A549 (cell line): ENCODE data around the gene MAPK11. TPM values are rescaled to one million over a fixed set of nuclear protein-coding genes. Genes with fewer than 3 reads are reported as not detected.

Source experiments
- ATAC-seq, 2 experiments: fragments of 200-7000 bp in 1 of 2; fragments of >200 bp in 1 of 2; cut with Nextera tagmentation in 1 of 2; cut with Tn5 transposase in 1 of 2; 3 replicates each; pipeline versions ENCODE4 v1.8.0 to v1.9.1; 2018 to 2020; ENCODE audit warnings: mild to moderate bottlenecking in 1 of 2, moderate library complexity in 1 of 2
- CTCF ChIA-PET: fragments of 300-600 bp; sonication (Branson Sonifier 250); formaldehyde crosslinking; extraction: SDS; loops from one replicate; lab custom pipeline; 2021; ENCODE audit warnings: antibody characterized with exemption, inconsistent platforms; lab: Yijun Ruan, JAX
- POLR2A ChIA-PET: fragments of 350-600 bp; formaldehyde crosslinking; extraction: SDS; loops from one replicate; lab custom pipeline; 2021; ENCODE audit warnings: antibody characterized with exemption, inconsistent platforms; lab: Yijun Ruan, JAX
- DNase-seq, 2 experiments: peaks; one replicate each; pipeline versions ENCODE4 v3.0.0 to v3.0.0-alpha.2; 2011 to 2016; ENCODE audit warnings: low read depth in 1 of 2, low spot score in 1 of 2
- FAIRE-seq: peaks from 2 replicates; lab custom pipeline; 2011; peaks lifted over from hg19 to GRCh38; lab: Jason Lieb, UNC
- H3K27ac ChIP-seq, 2 experiments: fragments of >200 bp; sonication (Bioruptor Twin); formaldehyde crosslinking; 3 replicates each; pipeline ENCODE4 v1.5.1; 2016 to 2017
- H3K4me1 ChIP-seq: fragments of >200 bp; sonication (Bioruptor Twin); formaldehyde crosslinking; 3 replicates; pipeline ENCODE4 v1.6.1; 2016
- H3K4me2 ChIP-seq: fragments of >200 bp; sonication (Bioruptor Twin); formaldehyde crosslinking; 3 replicates; pipeline ENCODE4 v1.6.1; 2016
- H3K4me3 ChIP-seq: fragments of >200 bp; sonication (Bioruptor Twin); formaldehyde crosslinking; 3 replicates; pipeline ENCODE4 v1.5.1; 2016
- H3K9me3 ChIP-seq: fragments of >200 bp; sonication (Bioruptor Twin); formaldehyde crosslinking; 3 replicates; pipeline ENCODE4 v1.6.1; 2016
- ATOH8 ChIP-seq: fragments of 250-450 bp; sonication (Bioruptor Pico); IDR thresholded peaks from 2 replicates; pipeline ENCODE4 v1.5.0; 2020; ENCODE audit warnings: low read depth, mild to moderate bottlenecking, moderate library complexity
- BCL3 ChIP-seq: fragments of >200 bp; sonication (Bioruptor Twin); formaldehyde crosslinking; IDR thresholded peaks from 3 replicates; pipeline ENCODE4 v1.6.1; 2016
- BHLHE40 ChIP-seq: IDR thresholded peaks from 2 replicates; pipeline ENCODE4 v1.6.1; 2012; ENCODE audit warnings: low read depth, low read length, inconsistent platforms
- CHD4 ChIP-seq: fragments of 200-600 bp; sonication (generic); IDR thresholded peaks from 2 replicates; pipeline ENCODE4 v1.6.1; 2016; ENCODE audit warnings: antibody characterized with exemption, mild to moderate bottlenecking, borderline replicate concordance
- FOSB ChIP-seq: fragments of 250-450 bp; sonication (Bioruptor Pico); IDR thresholded peaks from 2 replicates; pipeline ENCODE4 v1.5.0; 2020; ENCODE audit warnings: mild to moderate bottlenecking, moderate library complexity
- FOXS1 ChIP-seq: fragments of 250-450 bp; sonication (Bioruptor Pico); IDR thresholded peaks from 2 replicates; pipeline ENCODE4 v1.5.0; 2020; ENCODE audit warnings: mild to moderate bottlenecking, moderate library complexity
- HDAC2 ChIP-seq: fragments of 200-600 bp; sonication (generic); IDR thresholded peaks from 2 replicates; pipeline ENCODE4 v1.6.1; 2016
- HOXA7 ChIP-seq: fragments of 250-450 bp; sonication (Bioruptor Pico); IDR thresholded peaks from 2 replicates; pipeline ENCODE4 v1.5.0; 2020; ENCODE audit warnings: mild to moderate bottlenecking, moderate library complexity
- HOXB13 ChIP-seq: fragments of 250-450 bp; sonication (Bioruptor Pico); IDR thresholded peaks from 2 replicates; pipeline ENCODE4 v1.5.0; 2020; ENCODE audit warnings: low read depth, mild to moderate bottlenecking, moderate library complexity
- HOXB5 ChIP-seq: fragments of 250-450 bp; sonication (Bioruptor Pico); IDR thresholded peaks from 2 replicates; pipeline ENCODE4 v1.5.0; 2020; ENCODE audit warnings: mild to moderate bottlenecking, moderate library complexity
- JUN ChIP-seq, 2 experiments: fragments of >200 bp; sonication (Bioruptor Twin); formaldehyde crosslinking; IDR thresholded peaks; 2 replicates in 1 of 2; 3 replicates in 1 of 2; pipeline ENCODE4 v1.6.1; 2016 to 2017
- KDM5A ChIP-seq: fragments of 200-600 bp; sonication (generic); IDR thresholded peaks from 2 replicates; pipeline ENCODE4 v1.6.1; 2016; ENCODE audit warnings: antibody characterized with exemption, mild to moderate bottlenecking
- MAX ChIP-seq: IDR thresholded peaks from 2 replicates; pipeline ENCODE4 v1.6.1; 2012
- MAZ ChIP-seq: fragments of 150-350 bp; IDR thresholded peaks from 2 replicates; pipeline ENCODE4 v1.6.1; 2014; ENCODE audit warnings: antibody characterized with exemption, low read depth, low read length, borderline replicate concordance
- MYC ChIP-seq: IDR thresholded peaks from 2 replicates; pipeline ENCODE4 v1.6.1; 2012; ENCODE audit warnings: mild to moderate bottlenecking, inconsistent platforms, low read length, improper control_type of control experiment, borderline replicate concordance
- NR3C1 ChIP-seq: fragments of >200 bp; sonication (Bioruptor Twin); formaldehyde crosslinking; IDR thresholded peaks from 3 replicates; pipeline ENCODE4 v1.6.1; 2017
- PHF8 ChIP-seq: fragments of 200-600 bp; sonication (generic); IDR thresholded peaks from 2 replicates; pipeline ENCODE4 v1.6.1; 2016; ENCODE audit warnings: low read depth, mild to moderate bottlenecking, antibody characterized with exemption, moderate library complexity, borderline replicate concordance
- RAD21 ChIP-seq, 2 experiments: fragments of >200 bp in 1 of 2; sonication (Bioruptor Twin) in 1 of 2; formaldehyde crosslinking in 1 of 2; IDR thresholded peaks in 1 of 2; conservative IDR thresholded peaks in 1 of 2; 2 replicates in 1 of 2; 3 replicates in 1 of 2; pipeline ENCODE4 v1.6.1; 2012 to 2018; ENCODE audit warnings: inconsistent platforms in 1 of 2
- RARB ChIP-seq: fragments of 250-450 bp; sonication (Bioruptor Pico); IDR thresholded peaks from 2 replicates; pipeline ENCODE4 v1.8.0; 2021; ENCODE audit warnings: mild to moderate bottlenecking, moderate library complexity
- RCOR1 ChIP-seq: fragments of 150-350 bp; IDR thresholded peaks from 2 replicates; pipeline ENCODE4 v1.6.1; 2014; ENCODE audit warnings: antibody characterized with exemption, low read length, low read depth
- SMC3 ChIP-seq: fragments of >200 bp; sonication (Bioruptor Twin); formaldehyde crosslinking; IDR thresholded peaks from 3 replicates; pipeline ENCODE4 v1.6.1; 2018; ENCODE audit warnings: inconsistent platforms
- TFCP2L1 ChIP-seq: fragments of 250-450 bp; sonication (Bioruptor Pico); IDR thresholded peaks from 2 replicates; pipeline ENCODE4 v1.5.0; 2021; ENCODE audit warnings: mild to moderate bottlenecking
- TP53 ChIP-seq: fragments of 250-450 bp; sonication (Bioruptor Pico); IDR thresholded peaks from 2 replicates; pipeline ENCODE4 v1.5.0; 2021; ENCODE audit warnings: mild to moderate bottlenecking, moderate library complexity
- ZNF302 ChIP-seq: fragments of 250-450 bp; sonication (Bioruptor Pico); IDR thresholded peaks from 2 replicates; pipeline ENCODE4 v1.9.0; 2021; ENCODE audit warnings: inconsistent platforms, mild to moderate bottlenecking, moderate library complexity
- WGBS: methylation state at CpG from one replicate; pipeline ENCODE4 v1.1.6; 2017; ENCODE audit errors: missing lambda C conversion rate; 5-methylcytosine and 5-hydroxymethylcytosine counted together
- polyA plus RNA-seq, 4 experiments: library from polyadenylated mRNA; depleted of rRNA in 3 of 4; stranded (reverse); fragments of >200 nt; fragmentation: RNase III in 1 of 4; extraction: RNeasy Plus Mini Kit Qiagen cat#74134 plus additional on column Dnase treatment in 1 of 4; gene quantifications; 2 replicates in 3 of 4; 3 replicates in 1 of 4; pipeline ENCODE4 v1.2.3, GENCODE V29; 2011 to 2017
- TF ChIP-seq, protein P1 (sequence below): fragments of 450-650 bp; IDR thresholded peaks from 2 replicates; pipeline ENCODE4 v1.6.1; 2014; ENCODE audit warnings: antibody characterized with exemption

MAPK11 gene
- polyA plus RNA-seq, 2 of the 4 experiments (the other 2 are of a cell fraction), result 1.6 to 5.5 TPM

DNA sequence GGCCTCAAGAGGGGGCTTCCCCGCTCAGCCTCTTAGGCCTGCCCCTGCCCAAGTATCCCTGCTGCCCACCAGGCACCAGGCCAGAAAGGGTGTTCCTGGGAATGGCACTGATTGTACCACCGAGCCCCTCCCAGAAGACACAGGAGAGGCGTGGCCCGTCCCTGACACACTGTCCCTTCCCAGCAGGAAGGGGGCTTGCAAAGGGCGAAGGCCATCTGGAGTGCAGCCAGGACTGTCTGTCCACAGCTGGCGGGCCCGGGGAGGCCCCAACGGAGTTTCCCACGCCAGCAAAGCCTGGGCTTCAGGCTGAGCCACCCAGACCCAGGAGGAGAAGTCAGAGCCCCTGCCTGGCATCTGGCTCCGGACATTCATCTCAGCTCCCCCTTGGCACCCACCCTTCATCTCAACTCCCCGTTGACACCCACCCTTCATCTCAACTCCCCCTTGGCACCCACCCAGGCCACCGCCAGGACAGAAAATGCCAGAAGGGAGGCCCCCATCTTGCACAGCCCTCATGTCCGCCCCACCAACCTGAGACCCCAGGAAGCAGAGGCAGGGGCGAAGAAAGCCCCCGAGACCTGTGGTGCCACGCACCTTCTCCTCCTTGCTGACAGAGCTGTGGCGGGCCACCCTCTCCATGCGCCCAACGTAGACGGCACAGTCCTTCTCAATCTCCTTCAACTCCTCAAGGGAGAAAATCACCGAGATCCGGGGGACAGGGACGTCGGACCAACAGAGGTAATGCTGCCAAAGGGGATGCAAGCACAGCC, 44.8 kb downstream of the MAPK11 start:
- ChIA-PET POLR2A (no interaction called here), CTCF (interaction anchor here (1.0 to 2.1 kb wide), 2 partner anchors 62 to 76 kb away, joined by 3 to 7 read pairs; no protein-coding TSS in a partner anchor)
- Histone ChIP-seq H3K4me2 (no peak overlapping the region), H3K4me3 (no peak overlapping the region), H3K27ac (no peak overlapping the region), H3K9me3 (no peaks in the 10 kb centered on the region), H3K4me1 (no peaks in the 10 kb centered on the region)
- ATAC-seq (no peak), DNase-seq (no peak), FAIRE-seq (no peak)
- WGBS, result 98% methylated on average over 12 of the region's 24 CpGs
- TF ChIP-seq KDM5A, result no peak
- TF ChIP-seq TFCP2L1 (CRISPR knock-in tag), result no peak
- TF ChIP-seq MYC, result no peak
- TF ChIP-seq MAX, result no peak
- TF ChIP-seq ATOH8 (CRISPR knock-in tag), result no peak
- TF ChIP-seq RAD21 (conservative IDR thresholded peaks at IDR 0.05 in 1 of 2, IDR thresholded peaks at IDR 0.05 in 1 of 2), result no peak
- no peak for TF ChIP-seq JUN (IDR thresholded peaks at IDR 0.05)
- no peak for TF ChIP-seq BHLHE40
- TF ChIP-seq HDAC2, result no peak
- TF ChIP-seq HOXB13 (CRISPR knock-in tag), result no peak
- no peak for TF ChIP-seq SMC3
- no peak for TF ChIP-seq RARB (CRISPR knock-in tag)
- TF ChIP-seq CHD4, result no peak
- no peak for TF ChIP-seq HOXB5 (CRISPR knock-in tag)
- no peak for TF ChIP-seq ZNF302 (CRISPR knock-in tag)
- TF ChIP-seq TP53 (CRISPR knock-in tag), result no peak
- TF ChIP-seq FOXS1 (CRISPR knock-in tag), result no peak

- 93% methylated on average over 15 of the region's 16 CpGs for WGBS
Observed at GRCh38 chr22:50224071-50224470, 46.1 kb downstream of the MAPK11 start.

More at GRCh38 chr22:50224071-50224470, 46.1 kb downstream of the MAPK11 start:
- ATAC-seq (no peak), FAIRE-seq (no peak), DNase-seq (no peak)
- H3K9me3 ChIP-seq, result no peaks in the 10 kb centered on the region
- ChIA-PET POLR2A (interaction anchor here (0.6 kb wide), 1 partner anchor 8 kb away, joined by 3 read pairs; no protein-coding TSS in a partner anchor), CTCF (interaction anchor here (0.7 to 0.9 kb wide), 2 partner anchors 16 to 18 kb away, joined by 3 read pairs; no protein-coding TSS in a partner anchor)
- TF ChIP-seq, protein P1, sequence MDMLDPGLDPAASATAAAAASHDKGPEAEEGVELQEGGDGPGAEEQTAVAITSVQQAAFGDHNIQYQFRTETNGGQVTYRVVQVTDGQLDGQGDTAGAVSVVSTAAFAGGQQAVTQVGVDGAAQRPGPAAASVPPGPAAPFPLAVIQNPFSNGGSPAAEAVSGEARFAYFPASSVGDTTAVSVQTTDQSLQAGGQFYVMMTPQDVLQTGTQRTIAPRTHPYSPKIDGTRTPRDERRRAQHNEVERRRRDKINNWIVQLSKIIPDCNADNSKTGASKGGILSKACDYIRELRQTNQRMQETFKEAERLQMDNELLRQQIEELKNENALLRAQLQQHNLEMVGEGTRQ, result no peak
- no peak for TF ChIP-seq KDM5A
- TF ChIP-seq MAZ, result no peak
- no peak for TF ChIP-seq RCOR1
- no peak for TF ChIP-seq TFCP2L1 (CRISPR knock-in tag)
- no peak for TF ChIP-seq FOSB
- TF ChIP-seq NR3C1, result no peak
- TF ChIP-seq HOXB5 (CRISPR knock-in tag), result no peak
- no peak for TF ChIP-seq PHF8
- TF ChIP-seq BCL3, result no peak
- TF ChIP-seq MYC, result no peak
- TF ChIP-seq HOXA7, result no peak
- no peak overlapping the region for H3K4me3 ChIP-seq
- no peak overlapping the region for H3K27ac ChIP-seq
- no peaks in the 10 kb centered on the region for H3K4me1 ChIP-seq
- H3K4me2 ChIP-seq, result no peak overlapping the region
